GM12864 (cell line): Measurements from ENCODE around the gene LEMD1.

Experiments
- DNase-seq: peaks from one replicate; pipeline ENCODE4 v3.0.0-alpha.2; 2011; ENCODE audit warnings: low read depth
- H3K4me3 ChIP-seq: 2 replicates; pipeline ENCODE4 v1.5.1; 2011; ENCODE audit warnings: mild to moderate bottlenecking, low read depth, low read length, control low read depth
- TF ChIP-seq, protein P1 (sequence below): IDR thresholded peaks from 2 replicates; pipeline ENCODE4 v1.5.1; 2011; ENCODE audit warnings: low read depth, mild to moderate bottlenecking, moderate library complexity, low read length, control low read depth, inconsistent platforms; ENCODE audit errors: missing control alignments

The LEMD1 gene

DNA sequence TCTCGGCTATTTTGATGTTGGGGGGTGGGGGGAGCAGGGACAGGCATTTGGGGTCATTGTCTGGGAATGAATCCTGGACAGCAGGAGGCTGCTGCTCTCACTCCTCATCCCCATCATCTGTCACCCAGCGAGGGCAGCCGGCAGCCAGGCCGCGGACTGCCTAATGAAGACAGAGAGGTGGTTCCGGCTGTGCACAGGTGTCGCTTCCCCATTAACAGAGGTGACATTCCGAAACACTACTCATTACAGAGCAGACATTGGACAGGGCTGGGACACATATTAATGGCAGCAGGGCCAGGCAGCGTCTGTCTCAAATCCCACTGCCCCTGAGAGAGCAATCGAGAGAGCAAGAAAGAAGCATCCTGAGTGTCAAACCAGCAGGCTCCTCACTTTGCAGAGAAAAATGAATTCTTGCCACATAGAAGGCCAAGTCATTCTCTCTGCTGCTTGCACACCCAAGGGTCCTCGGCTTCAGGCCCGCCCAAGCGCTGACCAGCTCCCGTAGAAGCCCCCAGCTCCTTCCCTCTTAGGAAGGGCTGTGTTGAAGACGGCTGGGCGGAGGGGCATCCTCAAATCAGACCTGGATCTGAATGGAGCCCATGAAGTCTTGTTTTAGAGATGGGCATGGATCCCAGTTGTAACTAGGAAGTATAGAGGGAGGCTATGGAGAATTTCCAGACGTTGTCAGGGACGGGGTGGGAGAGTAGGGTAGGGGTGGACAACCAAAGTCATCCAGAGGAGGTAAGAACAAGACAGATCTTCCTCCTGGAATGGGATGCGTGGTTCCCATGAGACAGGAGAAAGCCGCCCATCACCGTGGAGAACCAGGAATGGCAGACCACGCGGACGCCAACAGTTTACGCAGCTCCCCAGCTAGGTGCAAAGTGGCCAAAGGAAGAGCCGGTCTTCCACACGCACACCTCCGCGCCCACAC lies 8.2 kb upstream of the LEMD1 start:
- DNase-seq: no peak
- TF ChIP-seq, protein P1, sequence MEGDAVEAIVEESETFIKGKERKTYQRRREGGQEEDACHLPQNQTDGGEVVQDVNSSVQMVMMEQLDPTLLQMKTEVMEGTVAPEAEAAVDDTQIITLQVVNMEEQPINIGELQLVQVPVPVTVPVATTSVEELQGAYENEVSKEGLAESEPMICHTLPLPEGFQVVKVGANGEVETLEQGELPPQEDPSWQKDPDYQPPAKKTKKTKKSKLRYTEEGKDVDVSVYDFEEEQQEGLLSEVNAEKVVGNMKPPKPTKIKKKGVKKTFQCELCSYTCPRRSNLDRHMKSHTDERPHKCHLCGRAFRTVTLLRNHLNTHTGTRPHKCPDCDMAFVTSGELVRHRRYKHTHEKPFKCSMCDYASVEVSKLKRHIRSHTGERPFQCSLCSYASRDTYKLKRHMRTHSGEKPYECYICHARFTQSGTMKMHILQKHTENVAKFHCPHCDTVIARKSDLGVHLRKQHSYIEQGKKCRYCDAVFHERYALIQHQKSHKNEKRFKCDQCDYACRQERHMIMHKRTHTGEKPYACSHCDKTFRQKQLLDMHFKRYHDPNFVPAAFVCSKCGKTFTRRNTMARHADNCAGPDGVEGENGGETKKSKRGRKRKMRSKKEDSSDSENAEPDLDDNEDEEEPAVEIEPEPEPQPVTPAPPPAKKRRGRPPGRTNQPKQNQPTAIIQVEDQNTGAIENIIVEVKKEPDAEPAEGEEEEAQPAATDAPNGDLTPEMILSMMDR: no peak
- H3K4me3 ChIP-seq: no peak overlapping the region

DNA sequence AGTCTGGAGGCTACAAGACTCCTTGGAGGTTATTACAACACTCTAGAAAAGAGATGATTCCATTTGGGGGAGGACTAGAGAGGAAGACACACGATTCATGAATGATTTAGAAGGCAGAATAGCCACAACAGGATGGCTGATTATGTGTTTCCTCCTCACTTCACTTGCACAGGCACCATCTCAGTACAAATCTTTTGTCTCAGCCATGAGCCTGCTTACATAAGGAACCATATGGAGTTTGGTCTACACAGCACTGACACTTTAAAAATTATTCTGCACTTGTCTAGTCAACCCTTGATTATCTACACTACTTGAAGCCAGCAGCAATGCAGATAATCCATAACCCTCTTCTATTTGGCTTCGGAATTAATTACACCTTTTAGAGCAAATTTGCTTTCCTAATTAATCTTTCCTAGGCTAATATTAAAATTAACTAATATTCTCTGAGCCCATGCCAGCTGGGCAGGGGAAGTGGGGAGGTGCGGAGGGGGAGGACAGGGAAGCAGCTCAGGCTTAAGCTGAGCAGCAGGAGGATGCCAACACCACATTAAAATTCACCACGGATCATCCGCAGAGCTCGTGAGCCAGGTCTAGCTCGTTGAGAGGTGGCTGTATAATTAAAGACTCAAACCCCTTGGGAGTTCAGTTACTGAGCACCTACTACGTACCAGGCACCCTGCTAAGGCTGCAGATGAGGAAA lies 3.2 kb upstream of the LEMD1 start:
- no peak for DNase-seq
- TF ChIP-seq, protein P1: no peak
- no peak overlapping the region for H3K4me3 ChIP-seq

DNA sequence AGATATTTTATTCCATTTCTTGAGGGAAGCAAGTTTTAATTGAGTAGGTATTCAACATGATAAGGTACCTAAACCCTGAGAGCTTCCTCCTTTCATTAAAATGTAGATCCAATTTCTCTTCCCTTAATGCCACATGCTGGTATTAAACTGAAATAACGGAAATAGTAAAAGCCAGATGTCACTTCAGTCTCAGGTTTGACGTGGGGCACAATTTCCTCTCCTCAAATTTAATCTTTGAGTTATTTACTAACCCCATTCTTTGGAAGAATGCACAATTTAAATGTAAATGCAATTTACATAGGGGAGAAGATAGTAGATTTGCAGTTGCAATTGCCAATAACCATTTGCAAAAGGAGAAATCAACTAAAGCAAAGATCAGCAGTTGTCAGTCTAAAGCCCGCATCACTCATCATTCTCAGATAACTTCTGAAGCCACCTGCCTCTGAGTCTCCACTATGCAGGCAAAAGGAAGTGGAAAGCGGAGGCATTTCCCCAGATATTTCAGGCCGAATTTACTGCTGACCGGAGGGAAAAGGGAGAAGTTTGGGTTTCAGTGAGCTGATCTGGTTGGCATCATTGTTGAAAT lies 2.1 kb upstream of the LEMD1 start:
- no peak overlapping the region for H3K4me3 ChIP-seq
- TF ChIP-seq, protein P1: no peak
- DNase-seq: no peak

DNA sequence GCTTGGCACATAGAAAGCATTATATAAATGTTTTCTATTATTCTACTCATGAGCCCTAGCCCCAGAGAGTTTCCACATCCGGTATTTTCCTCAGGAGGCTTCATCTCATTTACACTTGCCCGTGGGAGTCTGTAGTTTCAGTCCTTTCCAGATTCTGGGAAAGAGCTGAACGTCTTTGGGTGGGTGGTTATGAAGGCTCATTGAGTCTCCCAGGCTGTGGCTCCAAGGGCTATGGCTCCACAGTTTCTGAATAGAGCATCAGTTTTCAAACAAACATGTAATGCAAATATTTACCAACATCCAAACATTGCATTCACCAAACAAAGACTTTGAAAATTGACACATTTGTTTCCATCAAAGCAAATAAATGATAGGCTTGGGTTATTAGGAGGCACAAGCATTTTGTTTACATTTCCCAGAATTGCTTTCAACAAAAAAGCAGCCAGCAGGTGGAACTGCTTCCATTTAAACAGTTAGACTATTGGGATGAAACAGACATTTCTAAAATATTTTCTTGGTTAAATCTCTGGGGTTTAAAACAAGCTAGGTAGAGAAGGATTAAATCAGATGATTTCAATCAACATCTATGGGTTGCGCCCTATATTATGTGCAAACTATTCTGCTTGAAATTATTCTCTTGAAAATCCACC lies 1.3 kb upstream of the LEMD1 start:
- no peak overlapping the region for H3K4me3 ChIP-seq
- TF ChIP-seq, protein P1: no peak
- no peak for DNase-seq

DNA sequence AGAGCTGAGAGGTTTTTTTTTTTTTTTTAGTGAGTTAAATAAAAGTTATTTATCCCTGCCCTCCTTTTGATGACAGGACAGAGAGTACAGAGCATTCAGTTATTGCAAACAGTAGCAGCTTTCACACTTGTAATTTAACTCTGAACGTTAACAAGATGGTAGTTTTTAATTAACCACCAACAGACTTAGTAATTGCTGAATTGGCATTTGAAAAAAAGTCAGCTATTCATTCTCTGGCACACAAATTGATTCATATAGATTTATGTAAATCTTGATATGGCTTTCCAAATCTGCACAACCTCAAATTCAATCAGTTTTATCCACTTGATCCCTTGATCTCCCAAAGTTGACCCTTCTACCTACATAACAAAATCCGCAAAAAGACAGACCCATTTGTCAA lies 918 bp downstream of the LEMD1 start:
- no peak overlapping the region for H3K4me3 ChIP-seq
- DNase-seq: no peak
- TF ChIP-seq, protein P1: no peak

DNA sequence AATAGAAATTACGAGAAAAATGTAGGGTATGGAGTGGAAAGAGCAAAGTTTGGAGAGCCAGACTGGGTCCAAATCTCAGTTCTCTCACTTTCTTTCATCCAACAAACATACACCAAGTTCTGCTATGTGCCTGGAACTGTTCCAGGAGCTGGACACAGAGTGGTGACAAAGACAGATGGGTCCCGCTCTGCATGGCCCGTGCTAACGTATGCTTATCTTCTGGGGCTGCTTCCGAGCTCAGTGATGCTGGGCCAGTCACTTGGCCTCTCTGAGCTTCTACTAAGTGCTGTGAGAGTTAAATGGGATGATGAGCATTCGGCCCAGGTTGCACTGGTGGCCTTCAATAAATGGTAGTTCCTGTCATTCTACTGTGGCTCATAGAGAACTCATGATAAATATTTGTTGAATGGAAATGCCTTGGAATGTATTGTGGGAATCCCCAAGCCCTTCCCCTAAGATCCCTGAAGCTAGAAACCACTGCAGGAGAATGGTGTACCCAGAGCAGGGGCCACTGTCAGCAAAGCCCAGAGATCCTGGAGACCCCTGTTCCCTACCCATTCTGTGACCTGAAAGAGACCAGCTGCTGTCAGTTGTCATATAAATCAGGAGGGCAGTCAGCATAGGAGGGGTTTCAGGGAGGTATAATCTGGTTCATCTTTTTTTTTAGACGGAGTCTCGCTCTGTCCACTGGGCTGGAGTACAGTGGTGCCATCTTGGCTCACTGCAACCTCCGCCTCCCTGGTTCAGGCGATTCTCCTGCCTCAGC lies 3.8 kb downstream of the LEMD1 start:
- no peak for DNase-seq
- H3K4me3 ChIP-seq: no peak overlapping the region
- TF ChIP-seq, protein P1: no peak
